Stimulated activated CD4-positive, alpha-beta T cell treated with anti-CD3 and anti-CD28 coated beads, Interleukin-4, amount 100 ng/mL, for 48 hours (primary cell): ENCODE measurements around the gene PLAU.
A peak's percentile ranks its signal among the peaks of the same experiment; 100 is the strongest.
"Not testable (repeated sequence)": the region's sequence is repeated elsewhere in the genome, so short reads cannot be mapped to it uniquely, and the experiment has no call there.

Source experiments
- DNase-seq, 2 donors: peaks; one replicate each; pipeline ENCODE4 v3.0.0-alpha.2; 2020; ENCODE audit warnings: low read depth in 2 of 2

PLAU gene

GRCh38 chr10:73898730-73899410, 12.1 kb upstream of the PLAU start:
- no peak for DNase-seq

GRCh38 chr10:73899423-73899822, 11.5 kb upstream of the PLAU start:
- DNase-seq, result no peak

- no peak for DNase-seq
Measured at GRCh38 chr10:73900064-73900463, 10.9 kb upstream of the PLAU start.

DNA sequence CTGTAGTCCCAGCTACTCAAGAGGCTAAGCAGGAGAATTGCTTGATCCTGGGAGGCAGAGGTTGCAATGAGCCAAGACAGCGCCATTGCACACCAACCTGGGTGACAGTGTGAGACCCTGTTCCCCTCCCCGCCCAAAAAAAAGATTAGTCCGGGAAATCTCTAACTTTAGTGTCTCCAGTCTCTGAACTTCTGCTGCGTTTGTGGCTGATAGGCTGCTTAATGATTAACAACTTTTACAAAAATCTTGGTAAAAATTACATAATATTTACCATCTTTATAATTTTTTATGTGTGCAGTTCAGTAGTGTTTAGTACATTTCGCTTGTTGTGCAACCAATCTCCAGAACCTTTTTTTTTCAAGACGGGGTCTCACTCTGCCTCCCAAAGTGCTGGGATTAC, 9.7 kb upstream of the PLAU start:
- no peak for DNase-seq

- DNase-seq, result no peak
Measured at GRCh38 chr10:73902351-73902750, 8.6 kb upstream of the PLAU start.

- no peak for DNase-seq
Measured at GRCh38 chr10:73905256-73906020, 5.5 kb upstream of the PLAU start.

DNA sequence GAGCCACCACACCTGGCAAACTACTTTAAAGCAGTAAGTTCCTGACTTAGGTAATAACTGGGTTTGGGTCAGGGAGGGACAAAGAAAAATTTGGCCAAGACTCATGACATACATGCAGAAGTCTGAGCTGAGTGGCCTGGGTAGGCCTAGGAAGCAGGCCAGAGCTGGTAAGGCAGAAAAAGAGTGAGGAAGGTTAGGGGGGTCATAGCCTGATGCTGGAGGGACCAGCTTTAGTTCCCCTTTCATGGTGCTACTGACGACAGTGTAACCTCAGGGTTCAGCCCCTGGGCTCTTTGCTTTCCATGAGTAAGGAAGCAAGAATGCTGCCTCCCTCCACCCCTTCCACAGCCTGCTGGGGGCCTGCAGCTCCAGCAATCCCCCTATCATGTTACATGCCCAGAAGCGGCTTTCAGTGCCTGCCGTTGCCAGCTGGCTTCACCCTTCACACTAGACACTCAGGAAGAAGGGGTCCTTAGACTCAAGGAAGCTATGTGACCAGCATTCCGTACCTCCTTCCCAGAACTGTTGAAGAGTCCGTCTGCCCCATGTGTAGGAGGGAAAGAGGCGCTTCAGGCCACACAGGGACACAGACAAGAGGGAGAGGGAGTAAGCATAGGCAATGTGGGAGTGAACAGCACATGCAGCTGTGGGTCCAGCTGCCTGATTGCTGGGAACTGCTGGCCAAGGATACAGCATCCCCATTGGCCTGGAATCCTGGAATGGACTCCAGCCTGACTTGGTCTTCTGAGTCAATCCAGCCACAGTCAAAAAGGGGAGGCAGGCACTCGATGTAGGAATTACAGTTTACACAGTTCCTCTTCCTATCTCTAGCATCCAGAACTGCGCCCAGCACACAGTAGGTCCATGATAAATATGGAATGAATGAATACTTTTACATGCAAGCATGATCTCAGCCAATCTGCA, 4.1 kb upstream of the PLAU start:
- no peak for DNase-seq

DNA sequence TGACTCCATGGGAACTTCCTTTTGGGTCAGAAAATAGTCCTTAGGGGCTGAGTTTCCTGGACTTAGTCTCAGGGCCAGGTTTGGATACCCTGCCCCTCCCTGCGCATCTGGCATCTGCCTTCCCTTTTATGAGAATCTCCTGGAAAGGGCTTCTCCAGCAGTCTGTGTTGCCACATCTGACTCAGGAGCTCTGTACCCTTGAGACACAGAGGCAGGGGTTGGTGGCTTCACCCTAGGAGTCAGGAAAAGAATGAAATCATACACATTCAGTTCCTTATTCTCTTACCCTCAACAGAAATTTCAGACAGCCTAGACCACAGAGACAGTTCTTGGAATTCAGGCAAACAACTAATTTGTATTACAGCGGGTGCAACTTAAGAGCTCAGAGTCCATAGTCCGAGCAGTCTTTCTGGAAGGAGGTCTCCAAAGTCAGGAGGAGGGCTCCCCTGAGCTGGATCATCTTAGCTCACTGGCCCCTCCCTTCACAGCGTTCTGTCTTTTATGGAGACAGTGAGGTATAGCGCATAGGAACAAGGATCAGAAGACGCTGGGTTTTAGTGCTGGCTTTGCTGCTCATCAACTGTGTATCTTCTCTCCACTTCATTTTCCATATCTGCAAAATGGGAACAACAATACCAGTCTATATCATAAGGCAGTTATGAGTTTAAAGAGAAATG, 3.0 kb upstream of the PLAU start:
- DNase-seq, result no peak

- DNase-seq, result peak; percentile 28 to 48
Measured at GRCh38 chr10:73908853-73909539, 1.9 kb upstream of the PLAU start.

GRCh38 chr10:73909540-73910115, 1.3 kb upstream of the PLAU start:
- no peak for DNase-seq

DNA sequence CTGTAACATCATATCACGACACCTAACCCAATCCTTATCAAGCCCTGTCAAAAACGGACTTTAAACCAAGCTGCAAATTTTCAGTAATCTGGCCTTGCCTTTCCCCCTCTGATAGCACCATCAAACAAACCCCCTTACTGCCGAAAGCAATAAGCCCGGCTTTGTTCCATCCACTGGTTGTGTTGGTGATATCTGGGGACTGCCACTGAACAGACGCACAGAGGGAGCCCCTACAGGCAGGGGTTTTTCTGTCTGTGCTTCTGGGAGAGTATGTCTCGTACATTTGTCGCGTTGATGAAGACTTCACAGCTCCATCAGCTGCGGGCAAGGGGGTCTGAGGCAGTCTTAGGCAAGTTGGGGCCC, 550 bp upstream of the PLAU start:
- no peak for DNase-seq

GRCh38 chr10:73911553-73912004, 647 bp downstream of the PLAU start:
- DNase-seq, result no peak

- DNase-seq, result no peak
Measured at GRCh38 chr10:73914036-73914435, 3.1 kb downstream of the PLAU start.

DNA sequence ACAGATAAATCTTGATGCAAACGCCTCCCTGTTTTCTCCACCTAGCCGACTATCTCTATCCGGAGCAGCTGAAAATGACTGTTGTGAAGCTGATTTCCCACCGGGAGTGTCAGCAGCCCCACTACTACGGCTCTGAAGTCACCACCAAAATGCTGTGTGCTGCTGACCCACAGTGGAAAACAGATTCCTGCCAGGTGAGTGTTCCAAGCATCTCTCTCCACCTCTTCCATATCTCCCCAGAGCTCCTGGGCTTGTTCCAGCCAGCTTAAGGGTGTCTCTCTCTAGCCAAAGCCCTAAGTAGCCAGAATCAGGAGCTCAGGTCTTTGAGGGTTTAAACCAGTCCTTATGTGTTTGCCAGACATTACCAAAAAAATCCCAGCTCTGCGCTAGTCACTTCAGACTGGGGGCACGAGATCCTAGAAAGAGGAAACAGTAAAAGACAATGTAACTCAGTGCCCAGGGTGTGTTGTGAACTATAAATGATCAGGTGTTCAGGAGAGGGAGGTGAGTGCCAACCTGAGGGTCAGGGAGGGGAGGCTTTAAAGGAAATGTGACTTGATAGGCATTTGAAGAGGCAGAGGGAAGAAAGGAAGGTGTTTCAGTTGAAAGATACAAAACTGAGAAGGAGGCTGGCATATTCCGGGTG, 4.4 kb downstream of the PLAU start:
- DNase-seq, result no peak

GRCh38 chr10:73916761-73917470, 6.0 kb downstream of the PLAU start:
- no peak for DNase-seq

- DNase-seq, result no peak
Measured at GRCh38 chr10:73917566-73918305, 6.8 kb downstream of the PLAU start.

- DNase-seq, result not testable (repeated sequence)
Measured at GRCh38 chr10:73919481-73919880, 8.5 kb downstream of the PLAU start.

DNA sequence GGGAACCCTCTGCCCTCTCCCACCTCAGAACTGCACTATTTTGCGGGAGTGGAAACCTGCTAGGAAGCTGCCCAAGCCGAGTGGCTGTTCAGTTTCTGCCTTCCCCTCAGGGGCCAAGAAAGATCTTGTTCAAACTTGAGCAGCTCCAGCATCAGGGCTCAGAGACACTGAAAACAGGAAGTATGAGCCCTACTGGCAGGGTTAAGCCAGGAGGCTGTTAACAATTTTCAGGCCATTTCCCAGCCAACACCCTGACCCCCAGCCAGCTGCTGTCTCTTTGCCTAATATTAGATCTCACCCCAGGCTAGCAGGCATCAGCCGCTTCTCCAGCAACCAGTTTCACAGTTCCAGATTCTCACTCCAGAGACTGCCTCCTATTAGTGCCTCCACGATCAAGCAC, 9.2 kb downstream of the PLAU start:
- no peak for DNase-seq
